Common myeloid progenitor, CD34-positive (primary cell): Measurements from ENCODE around the gene TRDN.

ENCODE experiments used
- CTCF ChIA-PET: fragments of 350-600 bp; sonication (Branson Sonifier 250); formaldehyde crosslinking; loops from one replicate; lab custom pipeline; 2021; ENCODE audit warnings: antibody characterized with exemption; lab: Charles Lee
- POLR2A ChIA-PET: fragments of 350-600 bp; sonication (Branson Sonifier 250); formaldehyde crosslinking; loops from one replicate; lab custom pipeline; 2021; ENCODE audit warnings: antibody characterized with exemption; lab: Charles Lee
- DNase-seq, 3 donors: peaks; one replicate each; pipeline versions ENCODE4 v3.0.0 to v3.0.0-alpha.2; 2013
- H3K27ac ChIP-seq, 2 experiments: 1 replicate in 1 of 2; 2 replicates in 1 of 2; pipeline ENCODE4 v1.7.0; 2013; ENCODE audit warnings: inconsistent platforms in 2 of 2, low read length in 2 of 2, mild to moderate bottlenecking in 2 of 2, low read depth in 1 of 2, moderate library complexity in 1 of 2; ENCODE audit not compliant: severe bottlenecking in 2 of 2, insufficient read depth in 1 of 2, poor library complexity in 1 of 2
- H3K27me3 ChIP-seq, 5 experiments: replicated peaks in 2 of 5; 1 replicate in 3 of 5; 2 replicates in 2 of 5; pipeline versions ENCODE4 v1.6.1 to v1.7.0; 2013; ENCODE audit warnings: low read length in 4 of 5, mild to moderate bottlenecking in 2 of 5, moderate library complexity in 2 of 5, inconsistent platforms in 1 of 5; ENCODE audit not compliant: insufficient read depth in 5 of 5, control insufficient read depth in 4 of 5
- H3K36me3 ChIP-seq, 4 experiments: 1 replicate in 2 of 4; 2 replicates in 2 of 4; pipeline versions ENCODE4 v1.6.1 to v1.7.0; 2013; ENCODE audit warnings: low read length in 3 of 4, control low read depth in 1 of 4, mild to moderate bottlenecking in 1 of 4; ENCODE audit not compliant: control insufficient read depth in 4 of 4, insufficient read depth in 4 of 4
- H3K4me1 ChIP-seq, 4 experiments: 1 replicate in 3 of 4; 2 replicates in 1 of 4; pipeline versions ENCODE4 v1.6.1 to v1.7.1; 2013; ENCODE audit warnings: low read length in 3 of 4, mild to moderate bottlenecking in 3 of 4, control low read depth in 1 of 4, inconsistent platforms in 1 of 4, moderate library complexity in 1 of 4; ENCODE audit not compliant: control insufficient read depth in 4 of 4, insufficient read depth in 4 of 4; ENCODE audit errors: control extremely low read depth in 1 of 4
- H3K4me3 ChIP-seq, 7 experiments: 1 replicate in 4 of 7; 2 replicates in 3 of 7; pipeline versions ENCODE4 v1.5.1 to v1.7.0; 2013; ENCODE audit warnings: mild to moderate bottlenecking in 7 of 7, low read length in 6 of 7, moderate library complexity in 6 of 7, inconsistent platforms in 2 of 7, low read depth in 2 of 7, control low read depth in 1 of 7; ENCODE audit not compliant: insufficient read depth in 4 of 7, control insufficient read depth in 1 of 7; ENCODE audit errors: extremely low read depth in 1 of 7
- H3K9me3 ChIP-seq, 5 experiments: 1 replicate in 4 of 5; 2 replicates in 1 of 5; pipeline versions ENCODE4 v1.6.1 to v1.7.1; 2013; ENCODE audit warnings: low read length in 4 of 5, mild to moderate bottlenecking in 2 of 5, inconsistent platforms in 1 of 5, low read depth in 1 of 5, moderate library complexity in 1 of 5; ENCODE audit not compliant: control insufficient read depth in 4 of 5, insufficient read depth in 2 of 5; ENCODE audit errors: control extremely low read depth in 1 of 5
- WGBS: methylation state at CpG from one replicate; pipeline ENCODE4 v1.1.5; 2013; ENCODE audit not compliant: insufficient coverage; 5-methylcytosine and 5-hydroxymethylcytosine counted together

TRDN gene

GRCh38 chr6:123210645-123211044 lies 426.1 kb downstream of the TRDN start:
- no peak for DNase-seq
- no peak overlapping the region for H3K4me3 ChIP-seq
- H3K36me3 ChIP-seq: no peaks in the 10 kb centered on the region
- H3K27me3 ChIP-seq: no peaks in the 10 kb centered on the region
- H3K9me3 ChIP-seq: no peaks in the 10 kb centered on the region
- no peak overlapping the region for H3K27ac ChIP-seq
- ChIA-PET POLR2A (no interaction called here), CTCF (no interaction called here)
- WGBS: no CpG with 5 or more reads among the region's 2 CpGs
- no peaks in the 10 kb centered on the region for H3K4me1 ChIP-seq

GRCh38 chr6:123207967-123208510 lies 428.7 kb downstream of the TRDN start:
- Histone ChIP-seq H3K27ac (no peak overlapping the region), H3K4me1 (no peaks in the 10 kb centered on the region), H3K27me3 (no peaks in the 10 kb centered on the region), H3K9me3 (no peaks in the 10 kb centered on the region), H3K36me3 (no peaks in the 10 kb centered on the region), H3K4me3 (no peak overlapping the region)
- ChIA-PET CTCF (interaction anchor here (0.9 kb wide), 1 partner anchor 105 kb away, joined by 5 read pairs; no protein-coding TSS in a partner anchor), POLR2A (no interaction called here)
- 93% methylated on average over 3 of the region's 7 CpGs for WGBS
- DNase-seq: no peak

GRCh38 chr6:123203928-123204327 lies 432.8 kb downstream of the TRDN start:
- H3K4me1 ChIP-seq: no peaks in the 10 kb centered on the region
- WGBS: no CpG with 5 or more reads among the region's 1 CpG
- DNase-seq: no peak
- H3K27me3 ChIP-seq: no peaks in the 10 kb centered on the region
- no peak overlapping the region for H3K4me3 ChIP-seq
- H3K36me3 ChIP-seq: no peaks in the 10 kb centered on the region
- no peak overlapping the region for H3K27ac ChIP-seq
- H3K9me3 ChIP-seq: peaks cover 0 to 3% (median 0%) of the 10 kb centered on the region in 5 experiments
- ChIA-PET CTCF (no interaction called here), POLR2A (no interaction called here)

GRCh38 chr6:123201869-123202372 lies 434.8 kb downstream of the TRDN start:
- Histone ChIP-seq H3K27ac (no peak overlapping the region), H3K4me3 (no peak overlapping the region), H3K4me1 (no peaks in the 10 kb centered on the region), H3K9me3 (peaks cover 0 to 3% (median 0%) of the 10 kb centered on the region in 5 experiments), H3K36me3 (no peaks in the 10 kb centered on the region), H3K27me3 (no peaks in the 10 kb centered on the region)
- ChIA-PET CTCF (no interaction called here), POLR2A (no interaction called here)
- DNase-seq: no peak
- 100% methylated on average over 3 of the region's 18 CpGs for WGBS

GRCh38 chr6:123193298-123193697 lies 443.5 kb downstream of the TRDN start:
- H3K4me3 ChIP-seq: no peak overlapping the region
- no peak for DNase-seq
- H3K27me3 ChIP-seq: no peaks in the 10 kb centered on the region
- H3K36me3 ChIP-seq: no peaks in the 10 kb centered on the region
- H3K9me3 ChIP-seq: peaks cover 0 to 1% (median 0%) of the 10 kb centered on the region in 5 experiments
- no peak overlapping the region for H3K27ac ChIP-seq
- H3K4me1 ChIP-seq: no peaks in the 10 kb centered on the region
- ChIA-PET CTCF (no interaction called here), POLR2A (no interaction called here)

GRCh38 chr6:123189816-123190215 lies 446.9 kb downstream of the TRDN start:
- WGBS: 60% methylated on average over 1 of the region's 1 CpG
- H3K4me1 ChIP-seq: no peaks in the 10 kb centered on the region
- H3K36me3 ChIP-seq: no peaks in the 10 kb centered on the region
- H3K9me3 ChIP-seq: peaks cover 0 to 1% (median 0%) of the 10 kb centered on the region in 5 experiments
- H3K4me3 ChIP-seq: no peak overlapping the region
- DNase-seq: no peak
- H3K27me3 ChIP-seq: no peaks in the 10 kb centered on the region
- no peak overlapping the region for H3K27ac ChIP-seq
- CTCF ChIA-PET: no interaction called here
- POLR2A ChIA-PET: no interaction called here

- 90% methylated on average over 7 of the region's 7 CpGs for WGBS
- POLR2A ChIA-PET: interaction anchor here (0.8 kb wide), 1 partner anchor 25 kb away, joined by 3 read pairs; no protein-coding TSS in a partner anchor
- Histone ChIP-seq H3K9me3 (peaks cover 0 to 11% (median 0%) of the 10 kb centered on the region in 5 experiments), H3K36me3 (no peaks in the 10 kb centered on the region), H3K27ac (no peak overlapping the region), H3K4me3 (no peak overlapping the region), H3K4me1 (no peaks in the 10 kb centered on the region), H3K27me3 (no peaks in the 10 kb centered on the region)
- DNase-seq: no peak
- CTCF ChIA-PET: no interaction called here
Observed at GRCh38 chr6:123182998-123183397, 453.8 kb downstream of the TRDN start.
